DND-41 (cell line): ENCODE results near the gene RNF157.

ENCODE experiments used
- EZH2 ChIP-seq: IDR thresholded peaks from 3 replicates; pipeline ENCODE4 v1.6.1; 2012; ENCODE audit warnings: borderline replicate concordance, low read depth, mild to moderate bottlenecking, moderate library complexity, low read length, inconsistent platforms; ENCODE audit not compliant: severe bottlenecking
- TF ChIP-seq, protein P1 (sequence below): IDR thresholded peaks from 2 replicates; pipeline ENCODE4 v1.5.1; 2012; ENCODE audit warnings: borderline replicate concordance, low read length, moderate library complexity, mild to moderate bottlenecking; ENCODE audit not compliant: poor library complexity, severe bottlenecking; ENCODE audit errors: extremely low read depth

GRCh38 chr17:76132574-76133338, 107.5 kb downstream of the RNF157 start:
- TF ChIP-seq, protein P1, sequence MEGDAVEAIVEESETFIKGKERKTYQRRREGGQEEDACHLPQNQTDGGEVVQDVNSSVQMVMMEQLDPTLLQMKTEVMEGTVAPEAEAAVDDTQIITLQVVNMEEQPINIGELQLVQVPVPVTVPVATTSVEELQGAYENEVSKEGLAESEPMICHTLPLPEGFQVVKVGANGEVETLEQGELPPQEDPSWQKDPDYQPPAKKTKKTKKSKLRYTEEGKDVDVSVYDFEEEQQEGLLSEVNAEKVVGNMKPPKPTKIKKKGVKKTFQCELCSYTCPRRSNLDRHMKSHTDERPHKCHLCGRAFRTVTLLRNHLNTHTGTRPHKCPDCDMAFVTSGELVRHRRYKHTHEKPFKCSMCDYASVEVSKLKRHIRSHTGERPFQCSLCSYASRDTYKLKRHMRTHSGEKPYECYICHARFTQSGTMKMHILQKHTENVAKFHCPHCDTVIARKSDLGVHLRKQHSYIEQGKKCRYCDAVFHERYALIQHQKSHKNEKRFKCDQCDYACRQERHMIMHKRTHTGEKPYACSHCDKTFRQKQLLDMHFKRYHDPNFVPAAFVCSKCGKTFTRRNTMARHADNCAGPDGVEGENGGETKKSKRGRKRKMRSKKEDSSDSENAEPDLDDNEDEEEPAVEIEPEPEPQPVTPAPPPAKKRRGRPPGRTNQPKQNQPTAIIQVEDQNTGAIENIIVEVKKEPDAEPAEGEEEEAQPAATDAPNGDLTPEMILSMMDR = no peak
- no peak for TF ChIP-seq EZH2
